Endothelial cell of umbilical vein (primary cell): ENCODE measurements around the gene ALKBH6.

Experiments used
- EZH2 ChIP-seq: IDR thresholded peaks from 2 replicates; pipeline ENCODE4 v1.6.1; 2012; ENCODE audit warnings: borderline replicate concordance, low read depth, mild to moderate bottlenecking, moderate library complexity, low read length, inconsistent platforms; ENCODE audit not compliant: severe bottlenecking
- GATA2 ChIP-seq: IDR thresholded peaks from 2 replicates; pipeline ENCODE4 v1.7.0; 2011; ENCODE audit warnings: low read depth, mild to moderate bottlenecking, moderate library complexity, mixed read lengths, low read length; ENCODE audit not compliant: insufficient read length, insufficient read depth
- JUN ChIP-seq: IDR thresholded peaks from 2 replicates; pipeline ENCODE4 v1.6.1; 2011; ENCODE audit warnings: borderline replicate concordance, low read depth; ENCODE audit not compliant: insufficient read length, insufficient read depth
- MYC ChIP-seq: IDR thresholded peaks from one replicate; pipeline ENCODE4 v1.6.1; 2011; ENCODE audit warnings: mild to moderate bottlenecking, low read depth, low read length
- POLR2A ChIP-seq: IDR thresholded peaks from 2 replicates; pipeline ENCODE4 v1.6.1; 2012; ENCODE audit warnings: low read depth, mild to moderate bottlenecking, control low read depth, low read length
- POLR2AphosphoS5 ChIP-seq: IDR thresholded peaks from 2 replicates; pipeline ENCODE4 v1.6.1; 2012; ENCODE audit warnings: low read depth, mild to moderate bottlenecking, control low read depth, low read length, moderate library complexity; ENCODE audit not compliant: insufficient read depth
- TF ChIP-seq, protein P1 (sequence below), 2 donors: IDR thresholded peaks; 1 replicate in 1 of 2; 2 replicates in 1 of 2; pipeline ENCODE4 v1.5.1; 2011; ENCODE audit warnings: low read length in 2 of 2, mild to moderate bottlenecking in 2 of 2, moderate library complexity in 2 of 2, control low read depth in 1 of 2, inconsistent platforms in 1 of 2, low read depth in 1 of 2; ENCODE audit not compliant: insufficient read depth in 1 of 2; ENCODE audit errors: extremely low read depth in 1 of 2
- TF ChIP-seq, protein P2 (sequence below): IDR thresholded peaks from 2 replicates; pipeline ENCODE4 v1.6.1; 2011; ENCODE audit not compliant: insufficient read depth, insufficient read length

DNA sequence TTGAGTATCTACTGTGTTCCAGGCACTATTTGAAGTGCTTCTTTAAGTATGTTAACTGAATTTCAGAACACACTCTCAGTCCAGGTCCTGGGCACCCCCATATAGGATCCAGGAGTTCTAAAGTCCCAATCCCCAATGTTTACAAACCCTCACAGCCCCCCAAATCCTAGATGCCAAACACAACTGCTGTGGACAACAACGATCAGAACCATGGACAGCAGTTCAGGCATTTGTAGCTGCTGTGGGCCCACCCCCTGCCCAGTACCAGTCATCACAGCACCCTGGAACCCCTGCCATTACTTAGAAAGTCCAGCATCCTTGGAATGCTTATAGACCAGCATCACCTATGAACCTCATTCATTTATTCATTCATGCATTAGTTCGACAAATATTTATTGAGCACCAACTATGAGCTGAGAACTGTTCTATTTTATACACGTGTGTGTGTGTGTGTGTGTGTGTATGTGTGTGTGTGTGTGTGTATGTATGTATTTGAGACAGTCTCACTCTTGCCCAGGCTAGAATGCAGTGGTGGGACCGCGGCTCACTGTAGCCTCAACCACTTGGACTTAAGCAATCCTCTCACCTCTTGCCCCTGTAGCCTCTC is 38.3 kb downstream of the ALKBH6 start:
- no peak for TF ChIP-seq EZH2
- TF ChIP-seq, protein P1, sequence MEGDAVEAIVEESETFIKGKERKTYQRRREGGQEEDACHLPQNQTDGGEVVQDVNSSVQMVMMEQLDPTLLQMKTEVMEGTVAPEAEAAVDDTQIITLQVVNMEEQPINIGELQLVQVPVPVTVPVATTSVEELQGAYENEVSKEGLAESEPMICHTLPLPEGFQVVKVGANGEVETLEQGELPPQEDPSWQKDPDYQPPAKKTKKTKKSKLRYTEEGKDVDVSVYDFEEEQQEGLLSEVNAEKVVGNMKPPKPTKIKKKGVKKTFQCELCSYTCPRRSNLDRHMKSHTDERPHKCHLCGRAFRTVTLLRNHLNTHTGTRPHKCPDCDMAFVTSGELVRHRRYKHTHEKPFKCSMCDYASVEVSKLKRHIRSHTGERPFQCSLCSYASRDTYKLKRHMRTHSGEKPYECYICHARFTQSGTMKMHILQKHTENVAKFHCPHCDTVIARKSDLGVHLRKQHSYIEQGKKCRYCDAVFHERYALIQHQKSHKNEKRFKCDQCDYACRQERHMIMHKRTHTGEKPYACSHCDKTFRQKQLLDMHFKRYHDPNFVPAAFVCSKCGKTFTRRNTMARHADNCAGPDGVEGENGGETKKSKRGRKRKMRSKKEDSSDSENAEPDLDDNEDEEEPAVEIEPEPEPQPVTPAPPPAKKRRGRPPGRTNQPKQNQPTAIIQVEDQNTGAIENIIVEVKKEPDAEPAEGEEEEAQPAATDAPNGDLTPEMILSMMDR (IDR thresholded peaks at IDR 0.05; ENCODE audit: extremely low read depth in 1 of 2, insufficient read depth in 1 of 2, low read depth in 1 of 2, low read length in 2 of 2): no peak
- no peak for TF ChIP-seq POLR2A
- TF ChIP-seq JUN: no peak
- no peak for TF ChIP-seq GATA2
- no peak for TF ChIP-seq POLR2AphosphoS5
- no peak for TF ChIP-seq MYC
- TF ChIP-seq, protein P2, sequence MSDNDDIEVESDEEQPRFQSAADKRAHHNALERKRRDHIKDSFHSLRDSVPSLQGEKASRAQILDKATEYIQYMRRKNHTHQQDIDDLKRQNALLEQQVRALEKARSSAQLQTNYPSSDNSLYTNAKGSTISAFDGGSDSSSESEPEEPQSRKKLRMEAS: no peak
